Measurements from ENCODE around the gene TSSK6.

Gene TSSK6

DNA sequence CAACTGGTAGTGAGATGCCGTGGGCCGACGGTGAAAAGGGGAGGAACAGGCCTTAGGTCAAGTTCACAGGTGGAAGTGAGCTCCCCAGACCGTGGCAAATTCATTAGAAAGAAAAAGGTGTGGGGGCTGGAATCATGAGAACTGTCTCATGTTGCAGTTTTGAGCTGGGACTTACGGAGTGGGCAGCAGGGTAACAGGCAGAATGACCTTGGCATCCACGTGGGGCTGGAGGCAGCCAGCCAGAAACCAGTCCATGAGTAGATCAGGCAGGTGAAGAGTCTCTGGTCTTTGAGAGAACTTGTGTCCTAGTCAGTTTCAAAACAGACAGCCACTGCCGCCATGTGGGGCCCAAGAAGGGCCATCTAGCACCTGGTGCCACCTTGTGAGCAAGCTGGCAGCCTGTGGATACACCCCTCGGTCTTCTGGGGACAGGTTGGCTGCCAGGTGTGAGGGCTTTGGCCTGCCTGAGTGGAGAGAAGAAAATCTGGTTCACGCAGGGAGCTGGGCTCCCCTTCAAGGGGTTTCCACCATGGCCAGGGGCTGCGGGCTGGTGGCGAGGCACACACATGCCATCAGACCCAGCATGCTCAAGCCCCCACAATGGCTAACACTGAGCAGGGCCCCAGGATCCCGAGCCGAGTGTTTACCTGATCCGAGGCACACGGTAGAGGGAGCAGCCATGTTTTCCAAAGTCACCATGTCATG is 23.9 kb downstream of the TSSK6 start:
- Histone ChIP-seq H3K4me3 (no peak overlapping the region), H3K27ac (no peak overlapping the region)

DNA sequence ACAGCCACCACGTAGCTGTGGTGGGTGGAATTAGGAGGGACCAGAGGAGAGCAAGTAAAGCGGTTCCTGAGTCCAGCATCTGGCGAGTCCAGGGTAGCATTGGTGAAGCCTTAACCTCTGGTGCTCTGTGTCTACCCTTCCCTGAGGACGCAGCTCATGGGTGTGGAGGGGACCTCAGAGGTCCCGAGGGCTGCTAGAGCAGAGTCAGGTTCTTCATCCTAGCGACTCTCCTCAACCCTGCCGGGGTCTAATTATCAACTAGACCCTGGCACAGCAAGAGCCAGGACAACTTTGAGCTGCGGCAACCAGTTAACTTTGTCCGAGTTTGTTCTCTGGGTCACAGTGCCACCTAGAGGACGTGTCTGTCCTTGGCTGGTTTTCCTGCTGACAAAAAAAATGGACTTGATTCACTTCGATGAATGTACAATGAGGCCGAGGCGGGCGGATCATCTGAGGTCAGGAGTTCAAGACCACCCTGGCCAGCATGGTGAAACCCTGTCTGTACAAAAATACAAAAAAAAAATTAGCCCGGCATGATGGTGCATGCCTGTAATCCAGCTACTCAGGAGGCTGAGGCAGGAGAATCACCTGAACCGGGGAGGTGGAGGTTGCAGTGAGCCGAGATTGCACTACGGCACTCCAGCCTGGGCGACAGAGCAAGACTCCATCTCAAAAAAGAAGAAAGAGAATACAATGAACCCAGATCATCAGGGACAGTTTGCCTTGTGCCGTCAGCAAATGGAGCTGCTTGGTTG is 25.0 kb downstream of the TSSK6 start:
- Histone ChIP-seq H3K4me3 (no peak overlapping the region), H3K27ac (peak overlapping the region in 19 of 21 experiments; percentile 46 to 93 (median 81))

DNA sequence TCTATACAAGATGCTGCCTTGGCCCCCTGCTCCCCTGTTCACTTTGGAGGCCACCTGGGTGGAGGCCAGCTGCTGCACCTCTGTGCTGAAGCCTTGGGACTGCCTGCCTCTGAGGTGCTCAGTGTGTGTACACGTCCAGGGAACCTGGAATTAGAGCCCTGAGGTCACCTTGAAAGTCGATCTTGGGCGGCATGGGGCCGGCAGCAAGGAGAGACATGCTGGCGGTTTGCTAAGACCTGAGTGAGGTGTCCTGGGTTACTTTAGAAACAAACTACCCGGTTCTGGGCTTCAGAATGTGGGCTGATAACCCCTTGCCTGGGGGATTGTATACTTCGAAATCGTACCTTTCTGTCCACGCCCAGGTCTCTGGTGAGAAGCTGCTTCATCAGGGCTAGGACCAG is 25.5 kb downstream of the TSSK6 start:
- Histone ChIP-seq H3K4me3 (no peak overlapping the region), H3K27ac (peak overlapping the region in 19 of 21 experiments; percentile 46 to 93 (median 81))

DNA sequence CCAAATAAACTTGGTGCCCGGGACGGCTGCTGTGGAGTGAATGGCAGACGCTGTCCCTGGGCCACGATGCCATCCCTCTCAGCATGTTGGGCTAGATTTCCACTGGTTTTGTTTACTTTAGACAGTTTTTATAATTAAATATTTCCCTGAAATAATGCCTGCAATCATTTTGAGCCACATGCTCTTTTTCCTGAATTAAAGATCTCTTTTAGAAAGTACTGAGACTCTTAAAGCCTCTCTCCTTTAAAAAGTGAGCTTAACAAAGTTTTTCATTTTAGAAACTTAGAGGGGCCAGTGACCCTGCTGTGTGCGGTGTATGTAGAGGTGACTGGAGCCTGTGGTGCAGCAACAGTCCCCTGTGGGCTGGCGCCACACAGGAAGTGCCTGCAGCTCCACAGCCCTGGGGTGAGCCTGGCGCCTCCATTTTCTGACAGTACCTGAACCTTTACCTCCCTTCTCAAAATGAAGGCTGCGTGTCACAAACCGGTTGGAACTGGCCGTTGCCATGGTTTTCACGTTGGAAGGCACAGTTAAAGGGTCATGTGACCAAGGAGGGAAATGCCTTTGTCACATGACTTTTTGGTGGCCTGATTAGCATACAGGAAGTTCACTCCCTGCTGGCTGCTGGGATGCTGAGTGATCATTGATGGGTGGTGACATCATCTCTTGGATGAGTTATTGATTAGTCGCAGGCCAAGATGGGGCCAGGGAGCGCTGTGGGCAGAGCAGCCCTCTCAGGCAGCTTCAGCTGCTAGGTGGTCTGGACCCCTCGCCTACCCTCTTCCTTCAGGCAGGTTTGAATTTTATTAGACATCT is 26.3 kb downstream of the TSSK6 start:
- no peak overlapping the region for H3K4me3 ChIP-seq
- H3K27ac ChIP-seq, result peak overlapping the region in 20 of 21 experiments; percentile 46 to 93 (median 80)

DNA sequence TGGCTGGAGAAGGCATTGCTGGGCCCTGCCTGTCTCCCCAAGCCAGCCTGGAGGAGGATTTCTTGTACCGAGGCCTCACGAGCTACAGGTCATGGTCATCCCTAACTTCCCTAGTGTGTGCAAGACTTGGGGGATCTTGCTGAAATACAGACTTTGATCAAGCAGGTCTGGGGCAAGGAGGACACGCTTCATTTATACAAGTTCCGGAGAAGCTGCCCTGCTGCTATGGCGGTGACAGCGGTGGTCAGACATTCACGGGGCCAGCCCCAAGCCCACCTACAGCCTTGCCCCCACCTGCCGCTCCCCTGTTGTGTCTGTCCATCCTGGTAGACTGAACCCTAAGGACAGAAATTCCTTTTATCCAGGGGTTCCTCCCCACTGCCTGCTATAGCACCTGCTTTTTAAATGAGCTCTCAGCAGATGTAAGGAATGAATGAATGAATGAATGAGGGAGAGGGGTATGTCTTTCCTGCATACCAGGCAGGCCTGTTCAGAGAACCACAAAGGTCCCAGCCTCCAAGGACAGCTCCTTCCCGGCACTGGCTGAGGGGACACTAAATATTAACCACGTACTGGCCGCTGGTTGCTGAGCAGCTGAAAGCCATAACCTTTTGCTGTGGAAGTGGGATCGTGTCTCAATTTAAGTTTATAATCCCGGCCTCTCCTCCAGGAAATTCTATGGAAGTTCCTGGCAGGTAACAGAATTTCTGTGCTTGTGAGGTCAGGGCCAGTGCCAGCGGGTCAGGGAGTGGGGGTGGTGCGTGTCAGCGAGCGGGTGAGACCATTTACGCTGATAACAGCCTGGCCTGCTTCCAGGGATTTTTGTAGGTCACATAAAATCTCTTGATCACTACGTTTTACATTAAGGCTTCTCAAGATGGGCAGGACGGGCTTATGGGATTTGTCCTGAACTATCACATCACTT is 27.1 kb downstream of the TSSK6 start:
- Histone ChIP-seq H3K4me3 (no peak overlapping the region), H3K27ac (peak overlapping the region in 20 of 21 experiments; percentile 19 to 93 (median 80))

DNA sequence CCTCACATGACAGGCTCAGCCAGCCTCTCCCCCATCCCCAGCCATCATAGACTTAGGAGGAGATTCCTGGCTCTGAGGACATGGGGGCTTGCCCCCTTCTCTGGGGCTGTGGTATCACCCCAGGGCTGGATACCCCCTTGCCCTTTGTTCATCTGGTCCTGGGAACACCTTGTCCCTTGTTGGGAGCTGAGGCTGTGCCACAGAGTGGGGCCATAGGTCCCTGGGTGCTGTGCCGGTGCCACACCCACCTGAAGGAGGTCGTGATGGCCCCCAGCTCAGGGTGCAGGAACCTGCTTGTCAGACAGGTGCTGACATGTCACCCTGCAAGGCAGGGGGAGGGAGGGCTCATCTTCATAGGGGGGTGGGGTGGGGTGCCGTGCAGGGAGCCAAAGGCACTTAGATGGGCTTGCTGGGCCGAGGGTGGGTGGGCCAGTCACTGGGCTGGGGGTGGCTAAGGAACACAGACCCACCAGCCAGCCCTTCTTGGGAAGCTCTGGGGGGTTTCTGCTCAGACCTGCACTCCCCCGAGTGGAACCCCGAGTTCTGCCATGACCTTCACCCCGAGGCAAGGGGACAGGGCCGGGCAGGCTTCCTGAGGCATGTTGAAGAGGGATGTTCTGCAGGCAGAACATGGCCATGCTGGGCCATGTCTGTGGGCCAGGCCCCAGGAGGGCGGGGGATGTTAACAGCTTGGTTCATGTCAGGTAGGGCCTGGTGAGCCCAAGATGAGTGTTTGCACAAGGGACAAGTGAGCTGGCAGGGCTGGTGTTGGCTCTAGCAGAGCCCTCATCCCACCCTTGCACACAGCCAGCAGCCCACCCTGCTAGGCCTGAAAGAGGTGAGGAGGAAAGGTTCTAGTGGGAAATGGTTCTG is 28.0 kb downstream of the TSSK6 start:
- Histone ChIP-seq H3K4me3 (no peak overlapping the region), H3K27ac (peak overlapping the region in 18 of 21 experiments; percentile 5 to 93 (median 80))

DNA sequence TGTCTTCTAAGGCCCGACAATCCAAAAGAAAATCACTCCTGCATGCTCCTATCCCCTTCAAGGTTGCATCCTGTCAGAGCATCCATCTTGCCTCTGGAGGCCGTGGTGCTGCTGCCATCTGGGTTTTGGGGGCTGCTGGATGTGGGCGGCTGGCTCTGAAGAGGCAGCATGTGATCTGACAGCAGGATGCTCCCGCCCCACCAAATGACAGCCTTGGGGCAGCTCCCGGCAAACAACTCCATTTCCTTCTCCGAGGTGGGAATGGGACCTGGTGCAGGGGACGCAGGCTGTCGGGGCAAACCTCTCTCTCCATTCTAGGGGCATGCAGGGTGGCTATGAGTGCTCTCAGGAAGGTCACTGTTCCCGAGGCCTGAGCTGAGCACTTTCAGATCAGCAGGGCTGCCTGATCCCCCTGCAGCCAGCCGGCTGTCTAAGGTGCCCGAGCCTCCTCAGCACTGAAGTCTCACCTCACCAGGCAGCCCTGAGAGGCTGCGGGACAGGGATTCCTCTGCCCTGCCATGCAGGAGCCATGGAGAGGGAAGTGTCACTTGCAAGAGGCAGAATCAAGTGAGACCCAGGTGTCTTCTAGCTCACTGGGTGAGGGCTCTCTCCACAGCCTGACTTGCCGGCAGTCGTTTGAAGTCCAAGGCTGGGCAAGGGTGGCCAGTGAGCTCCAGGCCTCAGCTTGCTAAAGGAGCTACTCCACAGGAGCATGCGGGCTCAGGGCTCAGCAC is 28.8 kb downstream of the TSSK6 start:
- Histone ChIP-seq H3K27ac (peak overlapping the region in 13 of 21 experiments; percentile 19 to 93 (median 79)), H3K4me3 (no peak overlapping the region)

DNA sequence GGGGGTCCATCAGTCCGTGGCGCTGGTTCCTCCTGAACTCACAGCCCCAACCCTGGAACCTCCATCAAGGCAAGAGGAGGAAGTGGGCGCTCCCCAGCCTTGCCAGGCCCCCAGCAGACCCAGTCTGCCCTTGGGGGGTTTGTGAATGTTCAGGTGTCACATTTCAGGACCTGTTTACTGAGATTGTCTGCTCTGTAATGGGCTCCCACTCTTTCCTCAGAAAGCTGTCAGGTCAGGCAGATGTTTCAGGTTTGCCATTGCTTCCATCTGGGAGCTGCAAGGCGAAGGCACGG is 29.4 kb downstream of the TSSK6 start:
- Histone ChIP-seq H3K27ac (peak overlapping the region in 7 of 21 experiments; percentile 10 to 90 (median 37)), H3K4me3 (no peak overlapping the region)

DNA sequence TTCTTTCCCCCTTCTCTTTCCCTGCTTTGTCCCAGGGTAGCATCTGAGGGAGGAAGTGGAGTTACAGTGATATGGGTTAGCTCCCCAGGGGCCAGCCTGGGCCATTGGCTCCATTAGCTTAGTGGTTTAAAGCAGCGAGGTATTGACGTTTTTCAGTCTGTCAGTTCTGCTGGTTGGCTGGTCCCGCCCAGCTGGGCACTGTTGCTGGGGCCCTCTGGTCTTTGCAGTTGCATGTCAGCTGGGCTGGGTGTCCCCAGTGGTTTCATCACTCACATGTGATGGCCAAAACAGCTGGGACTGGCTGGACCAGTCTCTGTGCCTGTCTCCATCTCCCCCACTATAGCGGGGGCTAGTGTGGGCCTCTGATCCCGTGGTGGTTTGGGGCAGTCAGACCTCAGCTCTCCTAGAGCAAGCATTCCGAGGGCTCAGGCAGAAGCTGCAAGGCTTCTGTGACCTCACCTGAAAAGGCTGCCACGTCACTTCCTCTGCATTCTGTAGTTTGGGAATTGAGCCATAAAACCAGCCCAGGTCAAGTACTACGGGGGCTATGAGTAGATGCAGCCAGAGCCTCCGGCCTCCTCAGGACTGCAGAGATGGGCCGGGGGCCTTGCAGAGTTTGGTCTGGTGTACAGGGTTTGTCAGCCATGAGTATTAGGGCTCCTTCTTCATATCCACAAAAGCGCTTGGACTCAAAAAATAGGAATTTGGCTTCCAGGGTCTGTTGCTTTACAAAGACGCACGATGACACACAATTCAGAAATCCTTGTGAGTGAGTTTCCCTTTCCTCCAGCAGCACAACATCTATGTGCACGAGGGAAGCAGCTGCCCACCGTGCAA is 30.0 kb downstream of the TSSK6 start:
- Histone ChIP-seq H3K27ac (peak overlapping the region in 11 of 21 experiments; percentile 8 to 62 (median 37)), H3K4me3 (no peak overlapping the region)

DNA sequence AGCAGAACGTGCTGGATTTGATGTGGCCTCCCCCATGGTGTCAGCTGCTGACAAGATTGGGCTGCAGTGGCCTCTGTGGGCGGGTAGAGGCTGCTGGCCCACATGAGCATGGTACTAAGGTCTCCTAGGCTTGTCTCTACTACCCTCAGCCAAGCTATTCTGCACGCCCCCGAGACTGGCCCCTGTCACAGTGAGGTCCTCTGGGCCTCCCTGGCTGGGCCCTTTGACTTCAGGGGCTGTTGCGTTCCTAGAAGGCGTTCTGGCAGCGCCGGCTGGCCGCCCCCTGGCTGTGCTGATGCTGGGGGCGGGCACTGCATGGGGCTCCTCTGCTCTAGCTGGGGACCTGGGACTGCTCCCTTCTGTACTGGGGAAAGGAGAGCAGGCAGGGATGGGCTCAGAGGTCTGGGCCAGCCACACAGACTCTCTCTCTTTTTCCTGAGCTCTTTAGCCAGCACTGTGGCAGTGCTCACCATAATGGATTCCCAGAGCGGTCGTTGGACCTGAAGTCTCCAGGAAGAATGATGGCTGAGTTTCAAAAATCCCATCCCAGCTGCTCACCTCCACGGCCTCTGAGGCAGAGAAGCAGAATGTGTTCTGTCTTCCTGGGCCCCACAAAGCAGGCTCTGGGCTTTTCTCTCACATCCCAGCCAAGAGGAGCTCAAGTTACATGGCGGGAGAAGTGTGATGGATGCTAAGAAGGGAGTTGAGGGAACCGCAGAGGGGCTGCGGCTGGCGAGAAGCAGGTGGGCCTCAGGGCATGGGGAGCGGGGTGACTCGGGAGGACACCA is 32.3 kb downstream of the TSSK6 start:
- Histone ChIP-seq H3K27ac (no peak overlapping the region), H3K4me3 (no peak overlapping the region)

DNA sequence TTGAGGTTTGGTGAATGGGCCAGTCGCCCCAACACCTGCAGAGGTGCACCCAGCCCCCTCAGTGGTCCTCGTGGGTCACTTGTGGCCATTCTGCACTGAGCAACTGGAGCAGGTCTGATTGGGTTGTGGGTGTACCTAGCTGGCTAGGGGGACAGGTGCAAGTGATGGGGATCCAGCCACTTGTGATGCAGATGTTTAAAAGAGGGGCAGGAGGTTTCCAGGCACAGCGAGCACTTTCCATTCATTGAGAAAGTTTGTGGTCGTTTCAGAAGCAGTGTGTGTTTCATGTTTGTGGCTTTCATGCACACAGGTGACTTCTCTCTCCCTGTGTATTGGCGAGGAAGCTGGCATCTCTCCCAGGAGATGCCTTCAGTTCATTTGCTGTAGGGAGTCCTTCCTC is 34.7 kb downstream of the TSSK6 start:
- Histone ChIP-seq H3K27ac (no peak overlapping the region), H3K4me3 (no peak overlapping the region)

DNA sequence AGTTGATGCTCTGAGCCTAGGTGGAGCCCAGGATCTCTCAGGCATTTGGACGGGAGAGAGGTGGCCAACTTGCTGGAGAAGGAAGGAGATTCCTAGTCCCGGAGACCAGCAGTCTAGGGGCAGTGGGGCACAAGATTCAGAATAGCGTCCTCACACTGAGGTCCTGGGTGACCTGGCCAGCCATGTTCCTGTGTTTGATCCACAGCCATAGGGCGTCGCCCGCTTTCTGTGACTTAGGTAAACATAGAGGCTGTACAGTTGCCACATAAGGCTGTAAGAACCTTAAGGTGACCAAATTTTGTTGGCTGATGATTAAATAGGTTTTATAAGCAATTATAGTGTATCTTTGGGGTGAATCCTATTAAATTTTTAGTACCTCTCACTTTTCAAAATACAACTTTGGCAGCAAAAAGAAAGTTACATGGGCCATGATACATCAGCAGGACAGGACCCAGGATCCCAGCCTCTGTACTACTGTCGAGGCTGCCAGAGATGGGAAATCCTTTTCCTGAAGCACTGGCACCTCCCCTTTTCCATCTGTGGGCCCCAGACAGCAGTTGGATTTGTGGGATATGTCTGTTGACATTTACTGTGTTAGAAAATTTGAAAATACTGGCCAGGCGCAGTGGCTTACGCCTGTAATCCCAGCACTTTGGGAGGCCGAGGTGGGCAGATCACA is 37.5 kb downstream of the TSSK6 start:
- H3K4me3 ChIP-seq, result no peak overlapping the region
- no peak overlapping the region for H3K27ac ChIP-seq

DNA sequence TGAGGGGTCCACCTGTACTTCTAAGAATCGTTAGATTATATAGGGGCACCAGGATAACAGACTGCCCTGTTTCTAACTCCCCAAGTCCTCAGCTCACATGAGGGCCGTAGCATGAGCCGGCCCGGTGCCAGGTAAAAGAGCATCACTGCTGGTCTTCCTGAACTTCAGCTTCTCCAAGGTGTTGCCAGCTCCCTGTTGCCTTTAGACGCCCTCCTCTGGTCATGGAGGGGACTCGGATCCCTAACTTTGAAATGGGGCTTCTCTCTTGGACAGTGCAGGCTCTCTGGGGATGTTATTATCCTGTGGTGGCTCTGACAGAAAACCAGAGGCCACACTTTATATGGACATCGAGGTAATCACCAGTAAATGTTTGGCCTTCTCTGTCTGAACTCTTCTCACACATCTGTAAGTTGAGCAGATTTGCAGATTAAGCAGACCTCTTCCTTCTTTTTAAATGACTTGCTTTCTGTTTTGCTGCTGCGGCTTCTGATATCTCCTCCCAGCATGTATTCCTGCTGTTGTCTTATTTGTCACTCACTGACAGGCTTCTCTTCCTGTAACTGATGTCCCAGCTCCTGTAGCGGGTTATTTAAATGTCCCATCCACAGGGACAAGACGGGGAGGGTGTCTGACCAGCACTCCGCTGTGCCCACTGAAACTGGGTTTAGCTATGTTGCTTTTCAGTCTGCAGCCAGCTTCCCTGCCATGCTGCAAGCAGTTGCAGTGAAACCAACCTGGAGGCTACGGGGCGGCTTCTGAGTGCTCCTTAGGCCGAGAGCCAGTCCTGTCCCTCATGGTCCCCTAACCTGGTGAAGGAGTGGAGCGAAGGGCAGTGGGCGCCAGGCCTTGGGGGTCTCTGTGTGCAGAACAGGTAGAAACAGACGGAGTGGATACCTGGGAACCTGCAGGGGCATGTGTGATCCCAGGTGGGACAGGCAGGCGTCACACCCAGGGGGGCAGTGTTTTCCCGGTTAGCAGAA is 39.2 kb downstream of the TSSK6 start:
- H3K27ac ChIP-seq, result peak overlapping the region in 10 of 21 experiments; percentile 13 to 41 (median 22)
- no peak overlapping the region for H3K4me3 ChIP-seq

DNA sequence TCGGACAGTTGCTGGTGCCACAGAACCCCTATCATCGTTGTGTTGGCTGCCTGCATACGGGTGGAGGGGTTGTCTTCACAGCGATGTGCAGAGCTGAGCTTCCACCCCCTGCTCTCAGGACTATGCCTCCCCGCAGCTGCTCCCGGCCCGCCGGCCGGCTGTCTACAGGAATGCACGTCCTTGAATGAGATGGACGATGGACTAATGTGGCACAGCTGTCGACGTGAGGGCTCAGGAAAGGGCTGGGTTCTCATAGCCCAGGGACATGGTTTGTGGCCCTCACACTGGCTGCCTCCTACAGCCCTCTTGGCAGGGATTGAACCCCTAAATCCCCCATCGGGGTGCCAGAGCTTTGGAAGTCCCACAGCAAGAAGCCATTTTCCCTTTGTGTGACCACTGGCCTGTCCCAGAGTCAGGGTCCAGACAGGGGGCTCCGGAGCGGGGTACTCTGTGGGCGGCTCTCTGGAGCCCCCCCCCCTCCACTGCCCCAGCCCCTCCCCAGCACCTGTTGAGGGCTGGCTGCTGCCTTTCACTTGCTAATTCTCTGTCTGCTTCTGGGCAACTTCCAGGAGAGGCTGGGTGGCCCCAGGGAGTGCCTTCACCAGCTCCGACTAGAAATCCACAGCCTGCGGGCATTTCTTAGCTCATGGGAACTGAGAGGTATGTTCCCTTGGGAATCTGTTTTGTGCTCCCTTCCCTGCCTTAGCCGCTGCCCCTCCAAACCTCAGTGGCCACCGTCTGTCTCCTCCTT is 40.2 kb downstream of the TSSK6 start:
- Histone ChIP-seq H3K4me3 (no peak overlapping the region), H3K27ac (peak overlapping the region in 8 of 21 experiments; percentile 13 to 44 (median 26))

Measured in skin epidermis (tissue), 12 donors.